Stimulated activated CD8-positive, alpha-beta memory T cell treated with anti-CD3 and anti-CD28 coated beads, Interleukin-4, amount 100 ng/mL, for 24 hours (primary cell): ENCODE results near the gene EEFSEC.

Source experiments
- DNase-seq: peaks from one replicate; pipeline ENCODE4 v3.0.0-alpha.2; 2020; ENCODE audit warnings: low read depth

EEFSEC gene

DNA sequence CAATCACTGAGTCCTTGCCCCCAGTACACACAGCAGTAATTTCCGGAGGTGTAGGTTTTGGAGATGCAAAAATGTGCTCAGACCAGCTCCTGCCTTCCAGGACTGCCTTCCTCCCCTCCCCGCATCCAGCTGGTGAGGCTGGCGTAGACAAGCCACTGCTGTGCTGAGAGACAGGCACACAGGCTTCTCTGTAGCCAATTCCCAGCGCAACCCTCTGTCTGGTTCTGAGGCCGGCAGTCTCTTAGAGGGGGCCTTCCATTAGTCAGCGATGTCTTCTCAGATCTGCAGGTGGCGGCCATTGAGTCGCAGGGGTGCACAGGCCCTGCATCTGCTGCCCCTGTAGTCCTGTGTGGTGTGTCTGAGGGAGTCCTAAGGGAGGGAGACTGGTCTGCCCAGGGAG is 199.0 kb downstream of the EEFSEC start:
- DNase-seq: no peak

DNA sequence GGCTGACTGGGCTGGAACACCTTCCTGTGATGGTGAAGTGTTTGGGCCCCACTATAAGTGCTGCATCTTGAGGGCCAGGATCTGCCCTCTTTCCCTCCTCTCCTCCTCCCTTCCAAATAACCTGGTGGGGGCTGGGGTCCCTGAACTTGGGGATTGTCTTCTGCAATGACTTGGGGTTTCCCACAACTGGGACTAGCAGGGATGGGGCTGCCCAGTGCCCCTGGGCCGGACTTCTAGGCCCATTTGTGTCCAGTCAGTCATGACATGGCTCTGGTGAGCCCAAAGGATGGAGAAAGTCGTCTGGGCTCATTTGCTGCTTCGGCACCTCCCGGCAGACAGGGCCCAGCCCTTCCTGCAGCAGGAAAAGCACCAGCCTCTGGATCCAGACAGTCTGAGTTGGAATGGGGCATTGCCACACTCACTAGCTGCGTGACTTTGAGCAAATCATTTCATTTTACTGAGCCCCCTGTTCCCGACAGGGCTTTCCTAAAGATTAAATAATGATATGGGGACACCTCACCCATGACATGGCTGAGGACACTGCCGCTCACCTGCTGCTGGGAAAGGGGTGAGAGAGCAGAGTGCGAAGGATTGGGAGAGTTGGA is 200.2 kb downstream of the EEFSEC start:
- no peak for DNase-seq

DNA sequence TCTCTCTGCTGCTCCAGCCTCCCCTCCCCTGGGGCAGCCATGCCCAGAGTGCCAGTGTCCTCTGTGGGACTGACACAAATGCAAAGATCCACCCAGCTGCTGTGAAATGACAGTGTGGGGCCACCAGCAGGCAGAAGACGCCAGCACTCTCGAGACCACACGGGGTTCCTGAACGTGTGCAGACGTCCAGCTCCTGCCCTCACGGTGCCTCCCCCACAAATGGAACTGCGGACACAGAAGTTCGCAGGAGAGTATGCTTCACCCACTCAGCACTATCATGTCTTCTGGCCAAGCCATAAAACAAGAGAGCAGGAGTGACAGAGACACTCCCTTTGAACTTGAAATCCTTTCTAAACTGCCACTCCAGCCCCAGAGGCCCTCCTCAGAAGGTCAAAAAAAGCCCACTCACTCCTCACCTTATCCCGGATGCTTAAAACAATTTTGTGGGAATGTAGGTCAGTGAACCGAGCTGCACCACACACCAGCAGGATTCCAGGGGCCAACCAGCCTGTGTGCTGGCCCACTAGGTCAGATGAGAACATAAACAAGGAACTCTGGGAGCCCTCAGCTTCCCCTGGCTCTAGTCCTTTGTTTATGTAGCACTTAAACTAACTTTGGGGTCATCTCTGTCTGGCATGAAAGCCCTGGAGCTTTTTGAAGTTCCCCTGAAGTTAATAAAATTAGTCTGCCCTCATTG is 200.9 kb downstream of the EEFSEC start:
- no peak for DNase-seq

DNA sequence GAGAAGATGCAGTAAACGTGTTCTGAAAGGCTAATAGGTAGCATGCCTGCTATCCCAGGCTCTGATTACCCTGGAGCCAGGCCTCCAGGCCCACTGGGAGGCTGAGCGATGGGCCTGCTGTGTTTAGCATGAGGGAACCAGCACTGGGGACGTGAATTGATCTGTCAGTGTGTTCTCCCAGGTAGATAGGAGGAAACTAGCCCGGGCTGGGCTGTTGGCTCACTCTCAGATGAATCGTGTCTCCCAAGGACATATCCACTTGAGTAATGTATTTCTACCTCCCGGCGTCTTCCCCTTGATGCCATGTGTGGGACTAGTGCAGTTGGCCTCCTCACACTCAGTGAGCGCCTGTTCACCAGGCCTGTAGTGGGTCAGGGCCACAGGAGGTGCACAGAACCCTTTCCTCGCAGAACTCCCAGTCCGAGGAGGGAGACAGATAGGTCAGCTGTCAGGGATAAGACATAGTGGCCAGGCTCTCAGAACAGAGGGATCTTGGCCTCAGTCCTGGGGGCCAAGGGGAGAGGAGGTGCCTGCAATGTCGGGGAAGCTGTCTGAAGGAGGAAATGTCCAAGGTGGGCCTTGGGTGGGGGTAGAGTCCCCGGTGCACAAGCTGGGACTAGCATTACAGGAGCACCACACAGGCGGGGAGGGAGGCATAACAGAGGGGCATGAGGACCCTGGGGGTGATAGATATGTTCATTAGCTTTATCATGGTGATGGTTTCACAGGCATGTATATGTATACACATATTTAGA is 201.7 kb downstream of the EEFSEC start:
- DNase-seq: no peak

DNA sequence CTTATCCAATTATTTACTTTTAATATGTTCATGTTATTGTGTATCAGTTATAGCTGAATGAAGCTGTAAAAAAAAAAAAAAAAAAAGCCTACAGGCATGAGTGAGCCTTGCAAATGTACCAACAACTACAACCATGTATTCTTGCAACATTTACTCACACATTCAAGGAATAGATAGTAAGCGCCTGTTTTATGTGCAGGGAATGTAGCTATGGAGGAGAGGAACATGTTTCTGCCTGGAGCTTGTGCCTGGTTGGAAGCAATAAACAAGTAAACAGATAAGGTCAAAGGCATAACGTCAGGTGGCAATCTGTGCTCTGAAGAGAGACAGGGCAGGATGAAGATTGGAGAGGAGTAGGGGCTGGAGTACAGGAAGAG is 202.2 kb downstream of the EEFSEC start:
- DNase-seq: no peak

DNA sequence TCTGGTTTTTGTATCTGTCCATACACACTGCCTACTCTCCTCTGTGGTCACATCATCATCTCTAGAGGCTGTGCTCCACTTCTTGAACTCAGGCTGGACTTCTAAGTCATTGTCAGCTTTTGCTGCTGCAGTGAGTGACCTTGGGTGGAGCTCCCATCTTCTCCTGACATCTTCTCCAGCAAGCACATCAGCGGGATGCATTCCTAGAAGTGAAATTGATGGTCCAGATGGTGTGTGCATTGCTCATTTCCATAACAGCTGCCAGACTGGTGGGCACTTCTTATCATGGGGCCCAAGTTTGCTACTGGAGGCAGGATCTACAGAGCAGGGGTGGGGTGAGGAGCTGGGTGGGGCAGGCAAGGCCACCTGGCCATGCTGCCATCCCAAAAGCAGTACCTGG is 203.5 kb downstream of the EEFSEC start:
- no peak for DNase-seq

DNA sequence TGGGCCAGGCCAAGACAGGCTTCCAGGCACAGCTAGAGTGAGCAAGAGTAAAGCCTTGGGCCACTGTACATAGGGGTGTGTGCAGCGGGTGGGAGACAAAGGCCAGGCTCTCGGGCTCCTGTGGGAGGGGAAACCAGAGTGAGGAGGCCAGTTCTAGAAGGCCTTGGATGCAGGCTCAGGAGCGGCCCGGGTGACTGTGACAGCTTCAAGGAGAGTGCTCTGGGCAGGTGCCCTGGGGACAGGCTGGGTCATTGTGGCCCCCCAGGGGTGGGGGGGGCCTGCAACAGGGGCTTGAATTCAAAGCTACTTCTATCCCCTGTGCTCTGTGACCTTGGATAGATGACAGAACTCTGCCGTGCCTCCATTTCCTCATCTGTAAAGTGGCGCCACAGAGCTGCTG is 204.3 kb downstream of the EEFSEC start:
- DNase-seq: no peak

DNA sequence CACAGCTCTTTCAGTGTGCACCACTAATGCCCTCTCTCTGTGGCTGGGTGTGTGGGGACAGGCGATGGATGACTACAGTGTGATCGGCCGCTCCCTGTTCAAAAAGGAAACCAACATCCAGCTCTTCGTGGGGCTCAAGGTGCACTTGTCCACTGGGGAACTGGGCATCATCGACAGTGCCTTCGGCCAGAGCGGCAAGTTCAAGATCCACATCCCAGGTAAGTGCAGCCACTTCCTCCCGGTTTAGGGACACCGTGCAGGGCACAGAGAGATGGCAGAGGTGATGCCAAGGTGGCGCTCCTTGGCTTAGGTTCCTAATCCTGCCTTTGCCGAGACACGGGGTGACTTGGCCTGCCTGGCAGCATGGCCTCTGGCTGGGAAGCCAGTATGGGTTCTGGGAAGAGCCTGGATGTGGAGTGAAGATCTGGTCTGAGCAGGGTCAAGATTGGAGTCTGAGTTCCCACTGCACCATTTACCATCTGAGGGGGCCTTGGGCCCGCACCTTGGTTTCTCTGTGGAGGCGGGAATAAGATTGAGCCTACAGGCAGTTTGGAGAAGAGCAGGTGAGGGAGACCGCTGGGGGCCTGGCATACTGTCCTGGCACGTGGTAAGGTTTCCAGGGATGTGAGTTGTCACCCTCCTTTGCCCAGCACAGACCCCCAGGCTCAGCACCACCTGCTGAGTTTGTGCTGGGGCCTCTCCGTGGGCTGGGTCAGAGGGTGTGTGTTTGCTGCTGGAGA is 205.0 kb downstream of the EEFSEC start:
- DNase-seq: no peak

DNA sequence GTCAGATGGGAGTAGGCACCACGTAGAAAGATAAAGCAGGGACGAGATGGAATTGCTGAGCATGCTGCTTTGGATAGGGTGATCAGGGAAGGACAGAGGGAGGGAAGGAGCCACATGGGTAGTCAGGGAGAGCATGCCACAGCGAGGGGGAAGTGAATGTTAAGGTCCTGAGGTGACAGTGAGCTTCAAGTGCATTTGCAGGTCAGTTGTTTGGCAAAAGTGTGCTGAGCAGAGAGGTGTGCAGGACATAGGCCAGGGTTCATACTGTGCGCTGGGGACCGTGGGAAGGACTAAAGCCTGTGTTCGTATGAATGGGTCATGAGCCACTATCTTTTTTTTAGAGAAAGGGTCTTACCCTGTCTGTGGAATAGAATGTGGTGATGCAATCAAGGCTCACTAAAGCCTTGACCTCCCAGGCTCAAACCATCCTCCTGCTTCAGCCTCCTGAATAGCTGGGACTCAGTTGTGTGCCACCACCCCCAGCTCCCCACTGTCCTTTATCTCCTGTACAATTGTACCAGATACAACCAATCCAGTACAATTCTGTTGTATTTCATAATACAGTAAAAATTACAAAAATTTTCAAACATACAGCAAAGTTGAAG is 205.9 kb downstream of the EEFSEC start:
- no peak for DNase-seq

DNA sequence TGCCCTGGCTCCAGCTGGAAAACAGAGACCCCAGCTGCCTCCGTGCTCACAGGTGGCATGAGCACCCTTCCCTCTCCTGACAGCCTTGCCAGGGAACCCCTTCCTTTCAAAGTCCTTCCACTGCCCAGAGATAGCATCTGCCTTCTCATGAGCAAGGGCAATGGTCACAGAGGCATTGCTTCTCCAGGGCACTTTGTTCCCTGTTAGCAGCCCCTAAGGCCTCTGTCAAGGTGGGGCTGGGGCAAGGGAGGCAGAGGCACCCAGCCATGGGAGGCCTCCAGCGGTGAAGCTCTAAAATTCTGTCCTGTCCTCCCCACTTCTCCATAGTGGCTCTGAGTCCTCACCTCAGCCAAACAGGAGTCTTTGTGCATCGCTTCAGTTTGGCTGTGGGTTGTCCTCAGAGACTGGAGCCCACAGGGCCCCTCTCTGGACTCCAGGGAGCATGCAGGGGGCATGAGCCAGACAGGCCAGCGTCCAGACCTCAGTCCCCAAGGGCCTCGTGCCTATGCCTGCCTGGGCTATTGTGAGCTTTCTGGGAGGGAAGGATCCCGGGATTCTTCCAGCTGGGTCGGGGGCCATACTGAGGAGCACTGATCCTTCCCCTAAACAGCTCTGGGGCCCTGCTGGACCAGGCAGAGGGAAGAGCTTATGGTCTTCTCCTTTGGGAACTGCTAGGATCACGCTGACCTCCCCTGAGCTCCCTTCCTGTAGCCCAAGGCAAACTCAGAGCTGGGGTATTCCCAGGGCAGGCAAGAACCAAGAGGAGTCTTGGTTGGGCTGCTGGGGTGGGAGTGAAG is 206.8 kb downstream of the EEFSEC start:
- no peak for DNase-seq

DNA sequence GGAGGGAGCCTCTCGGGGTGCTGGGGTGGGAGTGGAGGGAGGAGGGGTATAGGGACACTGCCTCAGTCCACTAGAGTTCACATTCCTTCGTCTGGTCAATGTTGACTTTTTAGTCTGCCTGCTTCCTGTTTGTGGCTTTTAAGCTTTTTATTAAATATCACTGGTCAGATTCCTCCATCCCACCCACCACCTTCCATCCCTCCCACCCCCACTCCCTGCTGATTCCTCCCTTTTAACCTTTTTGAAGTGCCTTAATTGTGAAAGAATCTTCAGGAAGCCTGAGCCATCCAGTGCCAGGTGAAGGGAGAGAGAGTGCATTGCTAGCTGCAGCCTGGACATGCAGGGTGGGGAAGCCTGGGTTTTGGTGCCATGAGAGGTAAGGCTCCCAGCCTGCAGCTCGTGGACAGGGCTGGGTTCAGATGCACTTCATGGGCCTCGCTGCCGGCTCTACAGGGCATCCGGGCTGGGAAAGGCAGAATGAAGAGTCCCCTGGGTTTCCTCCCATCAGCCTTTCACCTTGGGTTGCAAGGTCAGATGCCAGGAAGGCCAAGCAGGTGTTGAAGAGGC is 207.5 kb downstream of the EEFSEC start:
- no peak for DNase-seq

DNA sequence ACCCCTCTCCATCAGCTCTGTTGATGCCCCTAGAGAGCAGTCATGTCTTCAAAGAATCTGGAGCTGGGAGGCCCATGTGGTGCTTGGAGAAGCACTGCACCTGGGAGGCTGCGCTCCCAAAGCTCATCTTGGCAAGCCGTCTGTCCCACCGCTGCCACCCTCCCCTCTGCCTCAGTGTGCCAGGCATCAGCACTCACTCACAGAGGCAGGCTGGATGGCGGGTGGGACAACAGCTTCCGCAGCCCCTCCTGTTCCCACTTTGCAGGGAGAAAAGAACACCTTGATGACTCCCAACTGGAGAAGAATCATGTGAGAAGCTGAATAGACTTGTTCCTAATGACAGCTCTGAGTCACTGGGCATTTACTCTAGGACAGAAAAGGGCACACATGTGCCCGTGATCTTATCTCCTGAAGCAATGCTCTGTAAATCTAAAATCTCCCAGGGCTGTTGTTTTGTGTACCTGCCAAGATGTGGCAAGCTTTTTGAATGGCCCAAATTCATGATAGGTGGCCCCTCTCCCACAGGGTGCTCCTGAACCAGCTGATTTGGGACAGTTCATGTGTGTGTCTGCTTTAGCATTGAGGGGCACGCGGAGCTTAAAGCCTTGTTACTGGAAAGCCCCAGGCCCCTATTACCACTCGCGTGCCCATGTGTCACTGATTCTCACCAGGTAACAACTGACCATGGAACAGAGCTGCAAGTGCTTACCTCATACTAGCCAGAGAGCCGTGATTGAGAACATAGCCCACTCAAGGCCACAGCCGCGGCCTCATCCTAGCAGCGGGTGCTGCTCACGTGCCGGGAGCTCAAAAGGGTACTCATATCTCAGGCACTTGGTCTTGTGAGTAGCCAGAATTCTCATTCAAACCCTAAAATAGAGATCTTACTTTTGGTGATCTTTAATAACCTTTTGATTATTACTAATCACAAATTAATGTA is 209.0 kb downstream of the EEFSEC start:
- DNase-seq: no peak

DNA sequence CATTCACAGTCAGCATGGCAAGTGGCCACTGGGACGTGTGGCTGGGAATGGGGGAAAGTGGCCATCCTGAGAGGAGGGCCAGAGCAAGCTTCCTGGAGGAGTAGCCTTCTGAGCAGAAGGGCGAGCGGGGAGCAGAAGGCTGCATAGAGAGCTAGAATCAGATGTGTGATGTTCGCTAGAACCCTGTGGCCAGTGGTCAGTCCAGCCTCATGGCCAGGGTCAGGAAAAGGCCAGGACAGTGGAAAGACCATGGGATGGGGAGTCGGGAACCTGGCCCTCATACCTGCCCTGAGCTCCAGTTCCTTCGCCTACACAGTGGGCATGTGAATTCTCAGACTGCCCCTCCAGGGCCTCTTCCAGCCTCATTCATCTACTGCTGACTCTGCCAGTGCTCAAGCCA is 211.0 kb downstream of the EEFSEC start:
- no peak for DNase-seq

DNA sequence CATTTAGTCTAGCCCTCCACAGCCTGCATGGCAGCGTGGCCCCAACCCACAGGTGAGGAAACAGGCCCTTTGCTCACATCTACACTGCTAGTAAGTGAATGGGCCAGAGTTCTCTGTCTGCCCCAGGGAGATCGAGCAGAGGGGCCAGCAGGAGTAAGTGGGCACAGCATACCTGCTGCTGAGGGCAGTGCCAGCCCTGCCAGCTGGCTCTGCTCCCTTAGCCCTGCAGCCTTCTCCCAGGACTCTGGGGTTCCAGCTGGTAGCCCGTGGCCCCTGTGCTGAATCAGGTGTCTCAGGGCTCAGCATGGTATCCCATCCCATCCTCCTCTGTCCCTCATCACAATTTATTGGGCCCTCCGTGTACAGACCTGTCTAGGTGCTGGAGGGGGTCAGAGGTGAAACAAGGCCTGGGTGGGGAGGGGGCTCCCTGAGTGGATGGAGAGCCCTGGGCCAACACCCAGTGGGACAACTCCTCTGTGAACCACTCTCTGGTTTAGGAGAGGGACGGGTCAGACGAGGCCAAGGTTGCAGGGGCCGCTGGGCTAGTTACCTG is 211.6 kb downstream of the EEFSEC start:
- DNase-seq: no peak

DNA sequence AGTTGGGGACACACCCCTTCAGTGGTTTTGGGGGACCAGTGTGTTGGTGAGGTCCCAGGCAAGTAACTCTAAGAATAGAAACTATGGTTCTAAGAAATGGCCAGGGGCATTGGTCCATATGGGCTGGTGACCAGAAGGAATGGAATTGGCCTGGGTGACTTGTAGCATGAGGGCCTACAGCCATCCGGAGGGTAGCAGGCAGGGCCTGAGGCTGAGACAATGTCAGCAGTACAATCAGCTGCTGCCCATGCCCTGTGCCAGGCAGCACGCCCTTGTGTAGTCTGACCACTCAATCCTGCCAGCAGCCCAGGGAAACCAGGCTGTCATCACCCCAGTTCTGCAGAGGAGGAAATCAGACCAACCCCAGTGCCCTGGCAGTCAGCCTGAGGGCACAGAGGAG is 212.9 kb downstream of the EEFSEC start:
- DNase-seq: no peak

DNA sequence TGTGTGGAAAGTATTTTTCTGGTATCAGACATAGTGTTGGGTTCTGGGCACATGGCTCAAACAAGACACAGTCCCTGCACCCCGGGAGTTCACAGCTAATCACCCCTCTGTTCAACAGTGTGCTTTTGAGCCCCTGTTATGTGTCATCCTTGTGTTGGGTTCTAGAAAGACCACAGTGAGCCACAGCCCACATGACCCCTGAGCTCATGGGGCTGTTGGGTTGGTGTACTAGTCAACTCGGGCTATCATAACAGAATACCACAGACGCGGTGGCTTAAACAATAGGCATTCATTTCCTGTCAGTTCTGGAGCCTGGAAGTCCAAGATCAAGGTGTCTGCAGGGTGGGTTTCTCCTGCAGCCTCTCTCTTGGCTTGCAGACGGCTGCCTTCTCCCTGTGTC is 213.4 kb downstream of the EEFSEC start:
- DNase-seq: no peak

DNA sequence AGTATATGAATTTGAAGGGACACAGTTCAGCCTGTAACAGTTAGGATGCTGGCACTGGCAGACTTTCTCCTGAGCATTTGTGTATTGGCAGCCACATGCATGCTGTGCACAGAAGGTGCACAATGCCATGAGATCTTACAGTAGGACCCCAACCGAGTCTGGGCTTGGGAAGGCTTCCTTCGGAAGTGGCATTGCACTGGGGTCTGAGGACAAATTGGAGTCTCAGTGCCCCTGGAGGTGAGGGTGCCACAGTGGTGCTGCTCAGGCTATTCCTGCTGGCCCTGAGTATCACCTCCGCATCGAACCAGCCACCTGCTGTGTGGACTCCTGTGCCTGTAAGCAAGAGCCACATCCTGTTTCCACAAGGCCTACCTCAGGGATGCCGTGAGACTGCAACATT is 213.9 kb downstream of the EEFSEC start:
- no peak for DNase-seq

DNA sequence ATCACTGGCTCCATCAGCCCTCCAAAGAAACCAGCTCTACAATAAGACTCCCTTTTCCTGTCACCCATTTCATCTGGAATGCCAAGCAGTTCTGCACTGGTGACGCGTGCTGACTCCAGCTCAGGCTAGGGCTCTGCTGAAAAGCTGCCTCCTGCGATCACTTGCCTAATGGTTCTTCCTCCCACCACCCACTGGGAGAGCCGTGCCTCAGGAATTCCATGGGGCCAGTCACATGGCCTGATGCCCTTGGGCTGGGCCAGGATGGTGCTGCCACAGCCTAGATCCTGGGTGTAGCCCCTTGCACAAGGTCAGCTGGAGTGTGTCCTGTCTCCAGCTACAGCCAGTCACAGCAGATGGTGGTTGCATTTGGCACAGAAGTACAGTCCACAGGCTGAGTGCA is 214.5 kb downstream of the EEFSEC start:
- no peak for DNase-seq

DNA sequence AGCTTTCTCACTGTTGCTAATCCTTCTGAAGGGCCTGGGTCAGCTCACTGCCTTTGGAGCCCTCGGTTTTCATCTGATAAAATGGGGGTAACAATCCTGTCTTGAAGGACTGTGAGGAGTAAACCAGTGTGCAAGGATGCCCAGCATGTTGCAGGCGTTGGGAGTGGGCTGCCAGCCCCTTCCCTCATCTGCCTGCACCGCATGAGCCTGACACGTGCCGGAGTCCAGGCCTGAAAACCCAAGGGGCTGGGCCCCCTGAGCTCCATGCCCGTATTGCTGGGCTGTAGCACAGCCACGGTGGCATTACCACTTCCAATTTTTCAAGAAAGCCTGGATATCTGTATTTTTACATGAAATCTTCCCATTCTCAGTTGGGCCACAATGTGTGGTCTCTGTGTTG is 215.3 kb downstream of the EEFSEC start:
- DNase-seq: no peak
